MCF 10A (cell line): ENCODE results near the gene XPNPEP2. TPM values are rescaled to one million over a fixed set of nuclear protein-coding genes. Genes with fewer than 3 reads are reported as not detected.
A peak's percentile ranks its signal among the peaks of the same experiment; 100 is the strongest.

ENCODE experiments used
- BruUV-seq: library from RNA; stranded (reverse); fragments of 400-500 nt; replicated peaks from 2 replicates; lab custom pipeline; 2021; lab: Mats Ljungman, UMichigan
- CTCF ChIA-PET: fragments of 300-600 bp; sonication (Branson Sonifier 250); formaldehyde crosslinking; extraction: SDS; loops from one replicate; lab custom pipeline; 2021; ENCODE audit warnings: antibody characterized with exemption, inconsistent platforms; lab: Yijun Ruan, JAX
- POLR2A ChIA-PET: fragments of 300-600, 350-650 bp; sonication (Branson Sonifier 250); formaldehyde crosslinking; extraction: SDS; loops from one replicate; lab custom pipeline; 2020; ENCODE audit warnings: antibody characterized with exemption, inconsistent platforms; lab: Yijun Ruan, JAX
- DNase-seq: peaks from one replicate; pipeline ENCODE4 v3.0.0-alpha.2; 2018; ENCODE audit not compliant: unreplicated experiment
- H3K27ac Mint-ChIP-seq: one replicate; pipeline ENCODE4 v1.8.0; 2022; ENCODE audit warnings: mild to moderate bottlenecking, low read depth, mixed read lengths; ENCODE audit not compliant: unreplicated experiment
- H3K27me3 Mint-ChIP-seq: one replicate; pipeline ENCODE4 v1.8.0; 2022; ENCODE audit warnings: mixed read lengths; ENCODE audit not compliant: insufficient read depth, unreplicated experiment
- H3K36me3 Mint-ChIP-seq: one replicate; pipeline ENCODE4 v1.8.0; 2022; ENCODE audit warnings: mild to moderate bottlenecking, moderate library complexity, mixed read lengths; ENCODE audit not compliant: insufficient read depth, unreplicated experiment
- H3K4me1 Mint-ChIP-seq: one replicate; pipeline ENCODE4 v1.8.0; 2022; ENCODE audit warnings: mixed read lengths; ENCODE audit not compliant: insufficient read depth, unreplicated experiment
- H3K4me3 Mint-ChIP-seq: one replicate; pipeline ENCODE4 v1.8.0; 2022; ENCODE audit warnings: mild to moderate bottlenecking, moderate library complexity, mixed read lengths; ENCODE audit not compliant: unreplicated experiment
- H3K9me3 Mint-ChIP-seq: one replicate; pipeline ENCODE4 v1.8.0; 2022; ENCODE audit warnings: mixed read lengths; ENCODE audit not compliant: unreplicated experiment
- intact Hi-C: fragments of 100-400 bp; cut with micrococcal nuclease; formaldehyde crosslinking; loops from 2 replicates; pipeline ENCODE4 v1.14.1; 2022
- total RNA-seq: library from RNA; stranded (reverse); gene quantifications from 2 replicates; pipeline ENCODE4 v1.2.3, GENCODE V29; 2022
- TF ChIP-seq, protein P1 (sequence below): fragments of 200-600 bp; IDR thresholded peaks from one replicate; pipeline ENCODE4 v1.8.0; 2022; ENCODE audit warnings: antibody characterized with exemption, mild to moderate bottlenecking; ENCODE audit not compliant: unreplicated experiment

Gene XPNPEP2
- total RNA-seq, 1 experiment from 2014 or later = not detected

GRCh38 chrX:129755779-129756650 lies 17.2 kb downstream of the XPNPEP2 start:
- intact Hi-C loops = no loop called here
- Mint-ChIP-seq H3K9me3 (no peaks in the 10 kb centered on the region), H3K4me1 (no peaks in the 10 kb centered on the region), H3K27ac (no peak overlapping the region), H3K36me3 (no peaks in the 10 kb centered on the region), H3K4me3 (no peak overlapping the region), H3K27me3 (peaks cover 8% of the 10 kb centered on the region)
- TF ChIP-seq, protein P1, sequence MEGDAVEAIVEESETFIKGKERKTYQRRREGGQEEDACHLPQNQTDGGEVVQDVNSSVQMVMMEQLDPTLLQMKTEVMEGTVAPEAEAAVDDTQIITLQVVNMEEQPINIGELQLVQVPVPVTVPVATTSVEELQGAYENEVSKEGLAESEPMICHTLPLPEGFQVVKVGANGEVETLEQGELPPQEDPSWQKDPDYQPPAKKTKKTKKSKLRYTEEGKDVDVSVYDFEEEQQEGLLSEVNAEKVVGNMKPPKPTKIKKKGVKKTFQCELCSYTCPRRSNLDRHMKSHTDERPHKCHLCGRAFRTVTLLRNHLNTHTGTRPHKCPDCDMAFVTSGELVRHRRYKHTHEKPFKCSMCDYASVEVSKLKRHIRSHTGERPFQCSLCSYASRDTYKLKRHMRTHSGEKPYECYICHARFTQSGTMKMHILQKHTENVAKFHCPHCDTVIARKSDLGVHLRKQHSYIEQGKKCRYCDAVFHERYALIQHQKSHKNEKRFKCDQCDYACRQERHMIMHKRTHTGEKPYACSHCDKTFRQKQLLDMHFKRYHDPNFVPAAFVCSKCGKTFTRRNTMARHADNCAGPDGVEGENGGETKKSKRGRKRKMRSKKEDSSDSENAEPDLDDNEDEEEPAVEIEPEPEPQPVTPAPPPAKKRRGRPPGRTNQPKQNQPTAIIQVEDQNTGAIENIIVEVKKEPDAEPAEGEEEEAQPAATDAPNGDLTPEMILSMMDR = no peak
- CTCF ChIA-PET = interaction anchor here (0.6 to 0.7 kb wide), 2 partner anchors 160 to 168 kb away, joined by 3 to 4 read pairs; no protein-coding TSS in a partner anchor
- no peak for DNase-seq
- BruUV-seq = no TSS peak
- POLR2A ChIA-PET = no interaction called here

- TF ChIP-seq, protein P1 = no peak
- no TSS peak for BruUV-seq
- Mint-ChIP-seq H3K4me1 (no peaks in the 10 kb centered on the region), H3K27ac (no peak overlapping the region), H3K9me3 (no peaks in the 10 kb centered on the region), H3K27me3 (peaks cover 4% of the 10 kb centered on the region), H3K36me3 (no peaks in the 10 kb centered on the region), H3K4me3 (no peak overlapping the region)
- intact Hi-C loops = no loop called here
- peak; percentile 23 for DNase-seq
- ChIA-PET CTCF (interaction anchor here (0.6 to 0.8 kb wide), 2 partner anchors 23 to 122 kb away, joined by 3 to 4 read pairs; no protein-coding TSS in a partner anchor), POLR2A (interaction anchor here (0.6 kb wide), 1 partner anchor 20 kb away, joined by 4 read pairs; no protein-coding TSS in a partner anchor)
Measured at GRCh38 chrX:129759576-129760061, 20.8 kb downstream of the XPNPEP2 start.

GRCh38 chrX:129760155-129760554 lies 21.4 kb downstream of the XPNPEP2 start:
- CTCF ChIA-PET = interaction anchor here (0.6 to 0.8 kb wide), 2 partner anchors 24 to 123 kb away, joined by 3 to 4 read pairs; no protein-coding TSS in a partner anchor
- Mint-ChIP-seq H3K9me3 (no peaks in the 10 kb centered on the region), H3K27ac (no peak overlapping the region), H3K4me1 (no peaks in the 10 kb centered on the region), H3K36me3 (no peaks in the 10 kb centered on the region), H3K4me3 (no peak overlapping the region), H3K27me3 (no peaks in the 10 kb centered on the region)
- no TSS peak for BruUV-seq
- TF ChIP-seq, protein P1 = no peak
- intact Hi-C loops = no loop called here
- no peak for DNase-seq
- POLR2A ChIA-PET = no interaction called here

- peaks cover 1% of the 10 kb centered on the region for H3K27me3 Mint-ChIP-seq
- TF ChIP-seq, protein P1 = no peak
- ChIA-PET CTCF (no interaction called here), POLR2A (no interaction called here)
- no peaks in the 10 kb centered on the region for H3K9me3 Mint-ChIP-seq
- no peak overlapping the region for H3K27ac Mint-ChIP-seq
- H3K36me3 Mint-ChIP-seq = no peaks in the 10 kb centered on the region
- H3K4me1 Mint-ChIP-seq = no peaks in the 10 kb centered on the region
- H3K4me3 Mint-ChIP-seq = no peak overlapping the region
- no peak for DNase-seq
- intact Hi-C loops = no loop called here
- BruUV-seq = no TSS peak
Measured at GRCh38 chrX:129760981-129761380, 22.2 kb downstream of the XPNPEP2 start.
